Activated CD8-positive, alpha-beta T cell treated with anti-CD3 and anti-CD28 coated beads for 36 hours (primary cell): ENCODE measurements around the gene POLE3. TPM values are rescaled to one million over a fixed set of nuclear protein-coding genes. Genes with fewer than 3 reads are reported as not detected.

Experiments
- ATAC-seq: fragments of 200-7000 bp; cut with Tn5 transposase; one replicate; pipeline ENCODE4 v1.10.0; 2021; ENCODE audit warnings: mild to moderate bottlenecking, moderate library complexity
- CTCF ChIA-PET: fragments of 350-600 bp; sonication (Branson Sonifier 250); formaldehyde crosslinking; loops from one replicate; lab custom pipeline; 2021; ENCODE audit warnings: antibody characterized with exemption; lab: Charles Lee
- POLR2A ChIA-PET: fragments of 350-600 bp; sonication (Branson Sonifier 250); formaldehyde crosslinking; loops from one replicate; lab custom pipeline; 2021; ENCODE audit warnings: antibody characterized with exemption; lab: Charles Lee
- DNase-seq: peaks from one replicate; pipeline ENCODE4 v3.0.0-alpha.2; 2020
- H3K27ac Mint-ChIP-seq: one replicate; pipeline ENCODE4 v1.8.0; 2021; ENCODE audit warnings: mild to moderate bottlenecking, mixed read lengths
- H3K27me3 Mint-ChIP-seq: one replicate; pipeline ENCODE4 v1.8.0; 2021; ENCODE audit warnings: mixed read lengths
- H3K36me3 Mint-ChIP-seq: one replicate; pipeline ENCODE4 v1.8.0; 2021; ENCODE audit warnings: low read depth, mixed read lengths
- H3K4me1 Mint-ChIP-seq: one replicate; pipeline ENCODE4 v1.8.0; 2021; ENCODE audit warnings: low read depth, mixed read lengths
- H3K4me3 Mint-ChIP-seq: one replicate; pipeline ENCODE4 v1.8.0; 2021; ENCODE audit warnings: mild to moderate bottlenecking, moderate library complexity, mixed read lengths
- H3K9me3 Mint-ChIP-seq: one replicate; pipeline ENCODE4 v1.8.0; 2021; ENCODE audit warnings: mixed read lengths
- CTCF ChIP-seq: fragments of 200-600 bp; IDR thresholded peaks from one replicate; pipeline ENCODE4 v1.8.0; 2022; ENCODE audit warnings: antibody characterized with exemption, mild to moderate bottlenecking
- intact Hi-C: fragments of 100-400 bp; cut with micrococcal nuclease; formaldehyde crosslinking; loops from one replicate; pipeline ENCODE4 v1.10.0; 2022
- total RNA-seq, 2 experiments: library from RNA; stranded (reverse); gene quantifications; one replicate each; pipeline ENCODE4 v1.2.3, GENCODE V29; 2021

The POLE3 gene
- total RNA-seq, 2 experiments from 2014 or later: 49.0 to 50.9 TPM

GRCh38 chr9:113393281-113393680 lies 17.2 kb downstream of the POLE3 start:
- POLR2A ChIA-PET: no interaction called here
- CTCF ChIA-PET: interaction anchor here (1.6 kb wide), 1 partner anchor 198 kb away, joined by 4 read pairs; no protein-coding TSS in a partner anchor
- no peaks in the 10 kb centered on the region for H3K27me3 Mint-ChIP-seq
- ATAC-seq (no peak), DNase-seq (no peak)
- H3K27ac Mint-ChIP-seq: no peak overlapping the region
- H3K4me3 Mint-ChIP-seq: no peak overlapping the region
- no peaks in the 10 kb centered on the region for H3K4me1 Mint-ChIP-seq
- no peak for TF ChIP-seq CTCF
- H3K36me3 Mint-ChIP-seq: peaks cover 4% of the 10 kb centered on the region
- H3K9me3 Mint-ChIP-seq: no peaks in the 10 kb centered on the region
- intact Hi-C loops: no loop called here

- Mint-ChIP-seq H3K9me3 (no peaks in the 10 kb centered on the region), H3K27me3 (no peaks in the 10 kb centered on the region), H3K4me3 (no peak overlapping the region), H3K4me1 (no peaks in the 10 kb centered on the region), H3K27ac (no peak overlapping the region), H3K36me3 (peaks cover 7% of the 10 kb centered on the region)
- POLR2A ChIA-PET: interaction anchor here (0.9 kb wide), 1 partner anchor 47 kb away, joined by 3 read pairs; no protein-coding TSS in a partner anchor
- intact Hi-C loops: no loop called here
- CTCF ChIA-PET: interaction anchor here (1.0 to 2.0 kb wide), 3 partner anchors 9 to 250 kb away, joined by 3 to 7 read pairs (median 4); partner anchors contain the start of gene ALAD
- TF ChIP-seq CTCF: no peak
- no peak for ATAC-seq
- no peak for DNase-seq
Observed at GRCh38 chr9:113391917-113392316, 18.6 kb downstream of the POLE3 start.

- Mint-ChIP-seq H3K27ac (no peak overlapping the region), H3K4me1 (no peaks in the 10 kb centered on the region), H3K4me3 (no peak overlapping the region), H3K36me3 (peaks cover 7% of the 10 kb centered on the region), H3K27me3 (no peaks in the 10 kb centered on the region), H3K9me3 (no peaks in the 10 kb centered on the region)
- CTCF ChIA-PET: interaction anchor here (2.0 kb wide), 1 partner anchor 10 kb away, joined by 7 read pairs; the partner anchor contains the start of gene ALAD
- POLR2A ChIA-PET: no interaction called here
- no peak for TF ChIP-seq CTCF
- ATAC-seq: no peak
- no peak for DNase-seq
- intact Hi-C loops: no loop called here
Observed at GRCh38 chr9:113390192-113390960, 20.1 kb downstream of the POLE3 start.

- ChIA-PET POLR2A (no interaction called here), CTCF (no interaction called here)
- no peak for ATAC-seq
- intact Hi-C loops: no loop called here
- H3K36me3 Mint-ChIP-seq: peaks cover 7% of the 10 kb centered on the region
- no peak for DNase-seq
- H3K4me1 Mint-ChIP-seq: no peaks in the 10 kb centered on the region
- no peaks in the 10 kb centered on the region for H3K9me3 Mint-ChIP-seq
- H3K27ac Mint-ChIP-seq: no peak overlapping the region
- TF ChIP-seq CTCF: no peak
- H3K27me3 Mint-ChIP-seq: no peaks in the 10 kb centered on the region
- H3K4me3 Mint-ChIP-seq: no peak overlapping the region
Observed at GRCh38 chr9:113389451-113389850, 21.0 kb downstream of the POLE3 start.

- H3K27me3 Mint-ChIP-seq: no peaks in the 10 kb centered on the region
- no peak overlapping the region for H3K27ac Mint-ChIP-seq
- no peaks in the 10 kb centered on the region for H3K9me3 Mint-ChIP-seq
- no peak for ATAC-seq
- POLR2A ChIA-PET: no interaction called here
- CTCF ChIA-PET: no interaction called here
- no peak for TF ChIP-seq CTCF
- no peak for DNase-seq
- H3K36me3 Mint-ChIP-seq: peaks cover 7% of the 10 kb centered on the region
- intact Hi-C loops: no loop called here
- no peak overlapping the region for H3K4me3 Mint-ChIP-seq
- no peaks in the 10 kb centered on the region for H3K4me1 Mint-ChIP-seq
Observed at GRCh38 chr9:113388833-113389232, 21.6 kb downstream of the POLE3 start.
